GM13977 (cell line): Measurements from ENCODE around the gene SPRR1A.

Experiments
- DNase-seq: peaks from one replicate; pipeline ENCODE4 v3.0.0; 2012; ENCODE audit warnings: low spot score
- CTCF ChIP-seq: IDR thresholded peaks from 2 replicates; pipeline ENCODE4 v1.5.1; 2012; ENCODE audit warnings: mild to moderate bottlenecking, control low read depth; ENCODE audit not compliant: insufficient read depth; ENCODE audit errors: extremely low read depth, missing control alignments
- in situ Hi-C: fragments of 300-500 bp; cut with MboI; formaldehyde crosslinking; loops from one replicate; pipeline ENCODE4 v1.12.0; 2022; ENCODE audit warnings: low sequenced_read_pairs, low pct_unique_long_range_greater_than_20kb, mixed read lengths, inconsistent platforms; ENCODE audit not compliant: unreplicated experiment

SPRR1A gene

DNA sequence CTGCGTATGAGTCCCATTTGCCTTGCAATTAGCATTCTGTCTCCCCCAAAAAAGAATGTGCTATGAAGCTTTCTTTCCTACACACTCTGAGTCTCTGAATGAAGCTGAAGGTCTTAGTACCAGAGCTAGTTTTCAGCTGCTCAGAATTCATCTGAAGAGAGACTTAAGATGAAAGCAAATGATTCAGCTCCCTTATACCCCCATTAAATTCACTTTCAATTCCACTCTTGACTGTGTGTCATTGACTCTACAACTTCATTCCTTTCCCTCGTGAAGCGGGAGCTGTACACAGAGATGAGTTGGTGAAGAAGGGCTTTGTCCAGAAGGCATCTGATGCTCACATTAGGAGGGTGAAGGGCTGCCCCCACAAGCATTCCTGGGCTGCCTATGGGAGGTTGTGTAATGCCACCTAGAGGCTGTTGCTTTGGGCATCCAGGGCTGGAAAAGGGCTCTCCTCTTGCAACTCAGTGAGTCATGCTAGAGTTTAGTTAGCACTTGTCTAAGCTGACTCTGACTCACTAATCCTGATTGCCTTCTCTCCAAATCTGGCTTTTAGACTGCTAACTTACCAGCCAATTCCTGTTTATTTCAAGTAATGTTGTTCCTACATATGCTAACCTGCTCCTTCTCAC is 48.9 kb downstream of the SPRR1A start:
- peak; percentile 11 for DNase-seq
- peak; percentile 24 for TF ChIP-seq CTCF
- in situ Hi-C loops = no loop called here

DNA sequence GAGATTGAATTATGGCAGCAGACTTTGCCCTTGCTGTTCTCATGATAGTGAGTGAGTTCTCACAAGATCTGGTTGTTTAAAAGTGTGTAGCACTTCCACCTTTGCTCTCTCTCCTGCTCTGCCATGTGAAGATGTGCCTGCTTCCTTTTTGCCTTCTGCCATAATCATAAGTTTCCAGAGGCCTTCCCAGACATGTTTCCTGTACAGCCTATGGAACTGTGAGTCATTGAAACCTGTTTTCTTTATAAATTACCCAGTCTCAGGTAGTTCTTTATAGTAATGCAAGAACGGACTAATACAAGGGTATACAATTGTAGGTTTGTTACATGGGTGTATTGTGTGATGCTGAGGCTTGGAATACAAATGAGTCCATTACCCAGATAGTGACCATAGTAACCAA is 51.3 kb downstream of the SPRR1A start:
- in situ Hi-C loops = no loop called here
- no peak for DNase-seq

More for the DNA sequence above, 51.3 kb downstream of the SPRR1A start:
- no peak for TF ChIP-seq CTCF
